Stimulated activated CD8-positive, alpha-beta memory T cell treated with anti-CD3 and anti-CD28 coated beads, Interleukin-4, amount 100 ng/mL, for 48 hours (primary cell): ENCODE results near the gene HOXA4.

Experiments used
- DNase-seq: peaks from one replicate; pipeline ENCODE4 v3.0.0-alpha.2; 2020

HOXA4 gene

DNA sequence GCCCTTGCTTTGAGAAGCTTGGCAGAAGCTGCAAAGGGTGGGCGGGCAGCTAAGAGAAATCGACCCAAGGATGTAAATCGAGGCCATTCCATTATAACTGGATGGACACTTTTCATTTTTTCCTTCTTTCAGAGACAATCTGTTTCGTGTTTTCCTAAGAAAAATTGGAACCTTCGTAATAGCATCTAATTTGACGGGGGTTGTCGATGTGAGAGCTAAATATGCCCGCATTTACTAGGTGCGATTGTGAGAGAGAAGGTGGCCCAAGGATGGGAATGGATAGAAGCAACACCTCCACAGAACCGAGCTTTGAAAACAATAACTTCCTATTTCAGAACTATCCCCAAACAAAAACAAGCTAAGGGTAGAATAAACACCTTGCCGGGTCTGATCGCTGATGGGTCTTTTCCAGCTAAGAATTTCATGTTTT lies 848 bp upstream of the HOXA4 start:
- no peak for DNase-seq

GRCh38 chr7:27129729-27130539 lies 623 bp downstream of the HOXA4 start:
- no peak for DNase-seq

GRCh38 chr7:27128776-27129728 lies 1.5 kb downstream of the HOXA4 start:
- DNase-seq = no peak

DNA sequence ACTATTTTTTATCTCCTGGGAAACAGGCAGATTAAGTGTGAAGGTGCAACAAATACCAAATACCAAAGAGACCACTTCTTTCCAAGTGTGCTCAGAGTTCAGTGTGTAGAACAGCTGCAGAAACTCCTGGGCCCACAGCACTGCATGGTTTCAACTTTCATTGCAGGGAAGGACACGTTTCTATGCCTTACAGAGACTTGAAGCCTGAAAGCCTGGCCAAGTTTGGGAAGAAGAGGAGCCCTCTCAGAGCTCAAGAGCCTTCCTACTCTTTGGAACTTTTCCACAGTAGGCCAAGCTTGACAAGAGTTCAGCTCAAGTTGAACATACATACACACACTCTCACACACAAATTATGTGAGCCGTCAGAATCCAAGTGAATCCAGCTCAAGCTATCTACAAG lies 2.5 kb downstream of the HOXA4 start:
- no peak for DNase-seq

DNA sequence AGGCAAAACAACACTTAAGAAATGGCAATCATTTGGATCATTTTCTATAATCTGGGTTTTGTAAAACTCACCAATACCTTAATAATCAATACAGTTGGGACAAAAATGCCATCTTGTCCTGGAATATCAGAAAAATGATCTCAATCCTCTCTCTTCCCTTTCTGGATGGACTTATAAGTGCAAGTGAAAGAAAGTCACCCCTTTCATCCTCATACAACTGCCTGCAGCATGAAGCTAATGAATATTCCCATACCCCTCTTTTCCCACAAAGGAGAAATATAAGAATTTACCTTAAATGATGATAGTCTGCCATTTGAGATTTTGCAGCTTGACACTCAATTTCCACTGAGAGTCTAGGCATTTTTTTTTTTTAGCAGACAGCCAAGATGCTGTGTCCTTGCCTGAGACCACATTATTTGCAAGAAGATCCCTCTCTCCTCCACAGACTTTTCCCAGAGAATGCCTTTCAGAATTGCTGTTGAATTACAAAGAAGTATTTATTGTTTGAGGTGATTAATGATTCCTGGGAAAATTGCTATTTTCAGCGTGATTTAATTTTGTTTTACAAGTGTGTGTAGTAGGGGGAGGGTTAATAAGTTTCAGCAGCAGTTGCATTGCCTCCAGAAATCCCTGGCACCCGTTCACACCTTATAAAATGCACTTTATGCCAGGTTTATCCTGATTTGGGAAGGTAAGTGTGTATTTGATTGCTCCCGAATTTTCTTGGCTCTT lies 3.8 kb downstream of the HOXA4 start:
- DNase-seq = no peak

DNA sequence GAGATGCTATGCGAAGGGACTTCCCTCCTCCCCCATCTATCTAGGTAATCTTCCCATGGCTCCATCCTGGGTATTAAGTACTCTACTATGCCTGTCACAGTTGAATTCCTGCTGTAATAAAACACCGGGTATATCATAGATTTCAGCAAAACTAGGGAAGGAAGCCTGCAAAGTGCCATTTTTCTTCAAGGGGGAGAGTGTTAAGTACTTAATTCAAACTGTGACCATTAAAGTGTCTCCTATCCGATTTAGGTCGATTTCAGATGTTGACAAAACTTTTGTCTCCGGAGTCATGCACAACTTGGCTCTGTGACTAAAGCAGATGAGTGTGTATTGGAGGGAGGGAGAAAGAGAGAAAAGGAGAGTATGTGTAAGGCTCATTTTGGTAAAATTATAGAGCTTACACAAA lies 4.6 kb downstream of the HOXA4 start:
- no peak for DNase-seq

DNA sequence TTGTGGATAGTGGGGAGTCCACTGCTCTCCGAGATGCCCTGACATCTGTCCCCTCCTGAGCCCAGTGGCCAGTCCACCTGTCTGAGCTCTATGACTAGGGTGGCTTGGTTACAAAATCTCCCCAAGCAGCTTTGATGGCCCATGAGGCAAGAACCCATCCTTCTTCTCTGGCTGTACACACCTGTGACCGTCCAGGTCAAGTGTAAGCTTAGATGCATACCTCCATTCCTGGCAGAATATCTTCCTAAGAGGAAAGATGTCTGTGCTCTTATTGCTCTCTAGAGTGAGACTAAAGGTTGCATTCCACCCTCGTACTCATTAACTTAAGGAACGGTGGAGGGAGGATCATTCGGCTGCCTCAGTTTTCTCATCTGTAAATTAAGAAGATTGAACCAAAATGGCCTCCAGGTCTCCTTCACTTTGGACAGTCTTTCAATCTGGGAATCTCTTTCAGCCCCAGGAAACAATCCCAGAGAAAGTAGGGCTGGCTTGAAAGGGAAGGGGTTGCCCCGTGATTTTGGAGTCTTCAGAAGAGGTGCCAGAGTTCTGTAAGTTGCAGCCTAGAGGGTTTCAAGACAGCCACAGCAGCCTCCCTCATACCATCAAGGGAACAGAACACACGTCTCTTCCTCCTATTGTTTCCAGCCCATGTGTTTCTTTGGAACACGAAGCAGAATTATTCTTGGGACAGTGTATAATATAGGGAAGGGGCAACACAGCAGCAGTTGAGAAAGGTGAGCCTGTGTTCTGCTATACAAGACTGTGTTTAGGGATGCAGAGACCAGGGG lies 5.5 kb downstream of the HOXA4 start:
- DNase-seq = no peak

DNA sequence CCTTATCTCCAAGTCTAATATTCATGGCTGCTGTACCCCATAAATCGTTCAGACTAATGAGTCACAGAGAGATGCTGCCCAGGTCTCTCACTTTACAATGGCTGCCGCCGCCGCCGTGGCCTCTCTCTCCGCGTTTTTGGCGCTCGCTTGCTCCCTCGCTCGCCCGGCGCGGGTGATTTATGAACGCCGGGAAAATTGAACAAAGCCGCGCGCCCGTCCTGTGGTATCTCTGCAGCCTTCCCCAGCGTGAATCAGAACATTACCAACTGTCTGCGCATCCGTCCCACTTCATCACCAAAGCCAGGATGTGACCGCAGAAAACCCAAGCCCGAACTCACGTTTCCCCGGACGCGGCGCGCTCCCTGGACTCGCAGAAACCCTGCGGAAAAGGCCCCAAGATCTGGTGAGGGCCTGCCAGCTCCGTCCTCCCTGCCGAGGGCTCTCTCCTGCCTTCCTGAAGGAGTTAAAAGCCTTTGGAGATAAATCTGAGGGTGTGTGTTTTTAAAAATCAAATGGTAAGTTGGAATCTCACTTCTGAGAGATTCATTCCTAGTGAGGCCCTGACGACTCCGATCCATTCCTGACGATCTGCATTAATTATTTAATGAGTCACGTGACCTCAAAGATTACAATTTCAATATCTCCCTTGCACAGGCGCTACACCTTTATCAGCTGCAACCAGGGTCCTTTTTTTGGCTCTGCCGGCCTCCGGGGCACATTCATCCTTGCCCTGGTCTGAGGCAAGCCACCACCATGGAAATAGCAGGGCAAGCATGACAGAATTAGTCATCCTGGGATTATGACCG lies 6.3 kb downstream of the HOXA4 start:
- no peak for DNase-seq

GRCh38 chr7:27123477-27124053 lies 7.0 kb downstream of the HOXA4 start:
- DNase-seq = no peak

DNA sequence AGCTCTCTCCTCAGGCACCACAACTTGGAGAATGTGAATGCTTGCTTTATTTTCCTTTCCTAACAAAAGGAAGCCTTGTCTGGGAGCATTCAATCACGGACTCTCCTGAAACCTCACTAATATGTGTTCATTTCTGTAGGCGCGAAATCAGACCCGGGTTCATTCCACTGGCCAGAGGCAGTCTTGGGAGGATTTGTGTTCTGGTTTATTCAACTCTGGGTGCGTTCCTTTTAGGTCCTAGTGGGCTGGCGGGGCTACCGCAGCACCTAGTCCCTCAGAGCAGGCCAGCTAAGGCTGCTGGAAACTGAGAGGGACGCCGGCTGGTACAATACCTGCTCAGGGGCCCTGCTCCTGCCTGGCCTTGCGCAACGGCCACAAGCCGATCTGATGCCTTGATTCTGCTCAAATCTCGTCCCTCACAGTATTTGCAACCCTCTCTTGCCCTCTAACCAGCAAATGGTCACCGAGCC lies 7.5 kb downstream of the HOXA4 start:
- no peak for DNase-seq

- no peak for DNase-seq
Measured at GRCh38 chr7:27122077-27122910, 8.3 kb downstream of the HOXA4 start.

DNA sequence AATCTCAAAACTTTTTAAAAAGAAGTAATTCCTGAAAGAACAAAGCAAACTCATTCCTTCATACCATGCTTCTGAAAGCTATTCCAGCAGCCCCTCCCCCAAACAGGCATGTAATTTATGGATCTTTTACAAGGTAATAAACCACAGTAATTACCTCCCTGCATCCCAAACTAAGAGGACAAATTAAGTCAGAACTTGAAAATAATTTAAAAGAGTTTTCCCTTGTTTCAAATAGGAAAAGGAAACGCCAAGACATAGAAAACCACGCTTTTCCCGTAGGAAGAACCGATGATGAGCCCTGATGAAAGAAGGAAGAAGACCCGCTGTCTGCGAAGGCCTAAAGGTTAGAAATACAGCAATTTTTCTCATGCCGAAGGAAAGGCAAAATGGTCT lies 8.9 kb downstream of the HOXA4 start:
- DNase-seq = no peak

DNA sequence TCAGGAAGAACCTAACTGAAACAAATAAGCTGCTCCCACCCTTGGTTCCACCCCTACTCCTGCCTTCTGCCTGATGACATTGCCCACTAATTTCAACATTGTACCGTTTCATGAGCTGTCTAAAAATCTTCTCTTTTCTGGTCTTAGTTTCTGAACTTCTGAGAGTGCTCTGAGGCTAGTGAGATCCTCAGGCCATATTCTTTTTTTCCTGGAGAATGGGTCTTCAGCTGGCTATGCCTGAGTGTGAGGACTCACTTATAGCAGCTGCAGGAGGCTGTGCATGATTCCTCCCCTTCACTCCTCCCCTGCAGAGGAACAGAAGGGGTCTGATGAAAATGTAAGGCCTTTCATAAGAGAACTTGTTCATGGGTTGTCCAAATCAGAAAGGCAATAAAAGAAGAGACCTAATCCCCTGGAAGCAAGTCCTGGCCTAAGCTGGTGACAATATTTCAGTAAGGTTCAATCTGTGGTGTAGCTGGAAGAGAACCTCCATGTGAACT lies 11.1 kb downstream of the HOXA4 start:
- no peak for DNase-seq

GRCh38 chr7:27118580-27118979 lies 12.0 kb downstream of the HOXA4 start:
- DNase-seq = no peak

DNA sequence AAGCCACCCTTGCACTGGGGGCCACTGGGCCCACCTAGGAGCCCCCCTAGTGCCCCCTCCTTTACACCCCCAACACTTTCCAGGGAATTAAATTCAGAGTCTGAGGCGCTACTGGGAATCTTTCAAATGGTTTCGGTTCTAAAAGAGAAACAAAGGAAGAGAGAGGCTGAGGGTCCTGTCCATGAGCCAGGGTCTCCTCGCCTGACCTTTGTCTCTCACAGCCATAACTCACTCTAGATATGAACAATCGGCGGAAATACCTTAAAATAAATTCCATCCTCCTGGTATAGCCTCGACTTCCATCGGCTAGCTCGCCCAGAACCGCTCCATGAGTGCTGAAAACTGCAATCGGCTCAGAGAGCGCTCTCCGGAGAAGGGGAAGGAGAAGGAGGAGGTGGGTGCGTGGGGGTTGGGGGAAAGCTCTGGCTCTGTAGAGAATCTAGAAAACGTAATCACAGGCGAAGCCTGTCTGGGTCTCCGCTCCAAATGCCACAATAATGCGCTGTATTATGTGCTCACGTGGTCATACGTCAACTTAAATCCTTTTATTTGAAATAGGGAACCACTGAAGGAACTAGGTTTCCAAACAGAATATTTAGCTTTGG lies 12.6 kb downstream of the HOXA4 start:
- DNase-seq = no peak

DNA sequence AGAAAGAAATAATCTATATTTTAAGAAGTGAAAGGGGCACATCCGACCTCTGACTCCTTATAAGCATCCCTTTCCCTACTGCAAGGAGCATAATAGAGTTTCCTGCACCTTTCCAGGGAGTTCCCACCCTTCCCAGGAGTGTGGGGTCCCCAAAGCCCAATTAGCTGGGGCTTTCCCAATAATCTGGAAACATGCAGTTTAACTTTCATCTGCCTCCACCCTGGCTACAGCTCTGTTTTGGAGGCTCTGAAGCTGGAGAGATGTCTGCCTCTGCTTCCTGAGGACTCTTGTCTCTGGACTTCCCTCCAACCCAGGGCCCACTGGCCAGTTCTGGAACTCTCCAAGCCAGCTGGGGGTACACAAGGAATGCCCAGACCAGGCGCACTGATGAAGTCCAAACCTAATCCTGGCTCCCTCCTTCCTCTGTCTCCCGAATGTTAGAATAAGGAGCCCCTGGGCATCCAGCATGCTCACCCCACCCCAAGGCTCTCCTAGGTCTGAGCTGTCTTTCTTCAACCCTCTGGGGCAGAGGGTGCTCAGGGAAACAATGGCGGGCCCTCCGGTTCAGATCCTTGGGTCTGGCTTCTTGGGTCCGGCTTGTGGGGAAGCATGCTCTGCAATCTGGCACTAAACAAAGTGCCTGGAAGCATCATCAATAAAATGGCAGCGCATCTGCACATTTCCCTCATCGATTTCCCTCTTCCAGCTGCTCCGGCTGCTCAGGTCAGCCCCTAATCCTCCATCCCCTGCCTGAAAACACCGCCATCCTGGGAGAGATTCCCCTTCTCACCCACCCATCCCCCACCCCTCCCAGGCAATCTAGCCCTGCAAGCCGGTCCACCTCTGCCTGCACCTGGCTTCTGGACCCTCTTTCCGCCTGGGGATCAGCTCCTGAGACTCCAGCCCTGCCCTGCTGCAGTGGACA lies 13.3 kb downstream of the HOXA4 start:
- no peak for DNase-seq

DNA sequence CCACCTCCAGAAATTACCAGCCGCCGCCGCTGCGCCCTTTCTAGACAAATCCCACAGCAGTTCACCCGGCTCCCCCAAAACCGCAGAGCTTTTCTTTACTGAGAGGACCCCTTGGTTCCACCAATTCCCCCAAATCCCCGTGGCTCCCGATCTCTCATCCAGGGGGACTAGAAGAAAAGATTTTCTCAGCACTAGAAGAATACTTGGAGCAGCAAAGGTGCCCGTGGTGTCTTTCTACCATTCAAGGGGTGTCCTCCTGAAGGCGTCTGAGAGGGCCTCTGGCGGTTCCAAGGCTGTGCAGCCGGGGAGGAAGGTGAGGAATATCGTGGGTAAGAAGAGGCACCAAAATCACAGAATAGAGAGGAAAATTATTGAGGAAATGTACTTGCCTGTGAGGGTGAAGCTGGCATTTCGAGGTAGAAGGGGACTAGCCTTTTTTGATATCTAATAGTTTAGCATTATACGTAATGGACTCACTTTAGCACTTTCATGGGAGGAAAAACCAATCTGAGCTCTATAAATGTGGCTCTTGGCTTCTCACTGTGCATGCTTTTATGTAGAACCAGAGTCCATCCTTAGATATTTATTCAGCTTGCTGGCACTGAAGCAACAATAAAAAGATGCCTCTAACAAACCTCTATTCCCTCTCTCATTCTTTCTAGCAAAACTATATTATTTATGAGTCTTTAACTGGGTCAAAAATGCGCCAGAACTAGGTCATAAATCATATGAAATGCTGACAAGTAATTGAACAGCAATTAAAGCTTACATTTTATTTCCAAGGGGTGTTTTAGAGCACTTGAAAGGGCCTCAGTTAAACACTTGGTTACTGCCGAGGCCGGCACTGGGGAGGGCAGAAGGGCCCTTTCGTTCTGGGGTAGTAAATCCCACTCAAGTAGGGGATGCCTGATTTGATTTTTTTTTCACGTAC lies 14.3 kb downstream of the HOXA4 start:
- no peak for DNase-seq
